HEK293 (cell line): ENCODE measurements around the gene KBTBD12.

Source experiments
- CTCF ChIA-PET: fragments of 350-600 bp; formaldehyde crosslinking; extraction: SDS; loops from one replicate; lab custom pipeline; 2021; ENCODE audit warnings: antibody characterized with exemption; lab: Yijun Ruan, JAX
- POLR2A ChIA-PET: fragments of 300-600 bp; formaldehyde crosslinking; extraction: SDS; loops from one replicate; lab custom pipeline; 2020; ENCODE audit warnings: antibody characterized with exemption, inconsistent platforms; lab: Yijun Ruan, JAX
- H3K27ac ChIP-seq: fragments of 200-500 bp; sonication (Bioruptor generic); 2 replicates; pipeline ENCODE4 v1.5.1; 2014; ENCODE audit warnings: low read depth, low read length, control low read depth, inconsistent platforms; ENCODE audit errors: extremely low read depth
- H3K36me3 ChIP-seq, 2 experiments: fragments of 200-500 bp in 1 of 2; sonication (Bioruptor generic) in 1 of 2; 1 replicate in 1 of 2; 2 replicates in 1 of 2; pipeline ENCODE4 v1.5.1; 2014 to 2017; ENCODE audit warnings: inconsistent platforms in 2 of 2, low read length in 2 of 2; ENCODE audit not compliant: control insufficient read depth in 2 of 2, insufficient read depth in 1 of 2
- H3K4me1 ChIP-seq: fragments of 200-500 bp; sonication (Bioruptor generic); 2 replicates; pipeline ENCODE4 v1.5.1; 2014; ENCODE audit warnings: mild to moderate bottlenecking, low read length, inconsistent platforms; ENCODE audit not compliant: control insufficient read depth, insufficient read depth
- H3K4me3 ChIP-seq: 2 replicates; pipeline ENCODE4 v1.5.1; 2011; ENCODE audit warnings: low read depth, mild to moderate bottlenecking, control low read depth, low read length, moderate library complexity
- H3K9me3 ChIP-seq: fragments of 200-500 bp; sonication (Bioruptor generic); 2 replicates; pipeline ENCODE4 v1.5.1; 2014; ENCODE audit warnings: low read depth, low read length, inconsistent platforms; ENCODE audit not compliant: control insufficient read depth, insufficient read depth
- FEZF1 ChIP-seq: fragments of 450-650 bp; formaldehyde crosslinking; IDR thresholded peaks from 2 replicates; pipeline ENCODE4 v1.5.1; 2016; ENCODE audit warnings: missing biosample characterization, missing genetic modification characterization
- GLIS1 ChIP-seq: fragments of 450-650 bp; formaldehyde crosslinking; IDR thresholded peaks from 2 replicates; pipeline ENCODE4 v1.5.1; 2016; ENCODE audit warnings: missing biosample characterization, missing genetic modification characterization
- GLIS2 ChIP-seq: fragments of 450-650 bp; formaldehyde crosslinking; IDR thresholded peaks from 2 replicates; pipeline ENCODE4 v1.5.1; 2016; ENCODE audit warnings: missing biosample characterization, missing genetic modification characterization
- PRDM1 ChIP-seq: fragments of 450-650 bp; formaldehyde crosslinking; IDR thresholded peaks from 2 replicates; pipeline ENCODE4; 2016; ENCODE audit warnings: missing biosample characterization, missing genetic modification characterization
- REPIN1 ChIP-seq: fragments of 450-650 bp; formaldehyde crosslinking; IDR thresholded peaks from 2 replicates; pipeline ENCODE4 v1.5.1; 2017; ENCODE audit warnings: missing biosample characterization, missing genetic modification characterization, low read depth
- SCRT2 ChIP-seq: fragments of 450-650 bp; formaldehyde crosslinking; IDR thresholded peaks from 2 replicates; pipeline ENCODE4 v1.5.1; 2016; ENCODE audit warnings: missing biosample characterization, missing genetic modification characterization
- ZNF221 ChIP-seq: fragments of 450-650 bp; formaldehyde crosslinking; IDR thresholded peaks from 2 replicates; pipeline ENCODE4 v1.5.1; 2017; ENCODE audit warnings: missing biosample characterization, missing genetic modification characterization, borderline replicate concordance
- ZNF302 ChIP-seq: fragments of 450-650 bp; formaldehyde crosslinking; IDR thresholded peaks from 2 replicates; pipeline ENCODE4 v1.5.1; 2016; ENCODE audit warnings: missing biosample characterization, missing genetic modification characterization, low read depth
- ZNF560 ChIP-seq: fragments of 450-650 bp; formaldehyde crosslinking; IDR thresholded peaks from 2 replicates; pipeline ENCODE4 v1.5.1; 2017; ENCODE audit warnings: missing biosample characterization, missing genetic modification characterization, borderline replicate concordance
- ZNF561 ChIP-seq: fragments of 450-650 bp; IDR thresholded peaks from 2 replicates; pipeline ENCODE4 v1.5.1; 2018; ENCODE audit warnings: missing biosample characterization, missing genetic modification characterization, borderline replicate concordance
- ZNF701 ChIP-seq: fragments of 450-650 bp; formaldehyde crosslinking; IDR thresholded peaks from 2 replicates; pipeline ENCODE4 v1.5.1; 2016; ENCODE audit warnings: missing biosample characterization, missing genetic modification characterization
- ZNF777 ChIP-seq: fragments of 450-650 bp; formaldehyde crosslinking; IDR thresholded peaks from 2 replicates; pipeline ENCODE4 v1.5.1; 2017; ENCODE audit warnings: missing biosample characterization, missing genetic modification characterization, borderline replicate concordance
- ZNF792 ChIP-seq: fragments of 450-650 bp; formaldehyde crosslinking; IDR thresholded peaks from 2 replicates; pipeline ENCODE4 v1.5.1; 2016; ENCODE audit warnings: missing biosample characterization, missing genetic modification characterization
- TF ChIP-seq, protein P1 (sequence below): fragments of 450-650 bp; formaldehyde crosslinking; conservative IDR thresholded peaks from 2 replicates; pipeline ENCODE4 v1.5.1; 2016; ENCODE audit warnings: low read depth, missing biosample characterization, missing genetic modification characterization
- TF ChIP-seq, protein P2 (sequence below): fragments of 450-650 bp; formaldehyde crosslinking; IDR thresholded peaks from 2 replicates; pipeline ENCODE4 v1.5.1; 2016; ENCODE audit warnings: missing biosample characterization, missing genetic modification characterization
- TF ChIP-seq, protein P3 (sequence below): fragments of 450-650 bp; formaldehyde crosslinking; IDR thresholded peaks from 2 replicates; pipeline ENCODE4 v1.5.1; 2016; ENCODE audit warnings: missing biosample characterization, missing genetic modification characterization, borderline replicate concordance
- TF ChIP-seq, protein P4 (sequence below): fragments of 450-650 bp; formaldehyde crosslinking; IDR thresholded peaks from 2 replicates; pipeline ENCODE4 v1.5.1; 2017; ENCODE audit warnings: missing biosample characterization, missing genetic modification characterization

The KBTBD12 gene

DNA sequence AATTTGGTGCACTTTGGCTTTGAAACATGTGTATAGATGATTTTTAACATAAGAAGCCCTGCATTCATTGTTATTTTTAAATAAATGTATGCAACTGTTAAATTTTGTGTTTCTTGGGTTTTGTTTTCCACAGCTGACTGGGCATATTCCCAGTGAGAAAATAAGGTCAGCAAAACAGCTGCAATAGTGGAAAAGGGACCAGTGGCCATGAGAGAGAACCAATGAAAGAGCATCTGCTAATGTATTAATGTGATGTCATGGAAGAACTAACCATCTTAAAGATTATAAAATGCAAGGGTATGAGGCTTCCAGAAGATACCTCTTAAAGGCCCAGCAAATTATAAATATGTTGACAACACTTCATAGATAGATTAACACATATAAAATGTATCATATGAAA, 31.0 kb upstream of the KBTBD12 start:
- TF ChIP-seq ZNF221 (tag by site-specific recombination) (no peak), ZNF792 (tag by site-specific recombination) (no peak), ZNF560 (tag by site-specific recombination) (no peak), REPIN1 (tag by site-specific recombination) (no peak), ZNF561 (no peak), FEZF1 (tag by site-specific recombination) (no peak), PRDM1 (tag by site-specific recombination) (no peak)
- TF ChIP-seq, protein P1, sequence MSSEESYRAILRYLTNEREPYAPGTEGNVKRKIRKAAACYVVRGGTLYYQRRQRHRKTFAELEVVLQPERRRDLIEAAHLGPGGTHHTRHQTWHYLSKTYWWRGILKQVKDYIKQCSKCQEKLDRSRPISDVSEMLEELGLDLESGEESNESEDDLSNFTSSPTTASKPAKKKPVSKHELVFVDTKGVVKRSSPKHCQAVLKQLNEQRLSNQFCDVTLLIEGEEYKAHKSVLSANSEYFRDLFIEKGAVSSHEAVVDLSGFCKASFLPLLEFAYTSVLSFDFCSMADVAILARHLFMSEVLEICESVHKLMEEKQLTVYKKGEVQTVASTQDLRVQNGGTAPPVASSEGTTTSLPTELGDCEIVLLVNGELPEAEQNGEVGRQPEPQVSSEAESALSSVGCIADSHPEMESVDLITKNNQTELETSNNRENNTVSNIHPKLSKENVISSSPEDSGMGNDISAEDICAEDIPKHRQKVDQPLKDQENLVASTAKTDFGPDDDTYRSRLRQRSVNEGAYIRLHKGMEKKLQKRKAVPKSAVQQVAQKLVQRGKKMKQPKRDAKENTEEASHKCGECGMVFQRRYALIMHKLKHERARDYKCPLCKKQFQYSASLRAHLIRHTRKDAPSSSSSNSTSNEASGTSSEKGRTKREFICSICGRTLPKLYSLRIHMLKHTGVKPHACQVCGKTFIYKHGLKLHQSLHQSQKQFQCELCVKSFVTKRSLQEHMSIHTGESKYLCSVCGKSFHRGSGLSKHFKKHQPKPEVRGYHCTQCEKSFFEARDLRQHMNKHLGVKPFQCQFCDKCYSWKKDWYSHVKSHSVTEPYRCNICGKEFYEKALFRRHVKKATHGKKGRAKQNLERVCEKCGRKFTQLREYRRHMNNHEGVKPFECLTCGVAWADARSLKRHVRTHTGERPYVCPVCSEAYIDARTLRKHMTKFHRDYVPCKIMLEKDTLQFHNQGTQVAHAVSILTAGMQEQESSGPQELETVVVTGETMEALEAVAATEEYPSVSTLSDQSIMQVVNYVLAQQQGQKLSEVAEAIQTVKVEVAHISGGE (tag by site-specific recombination): no peak
- Histone ChIP-seq H3K4me3 (no peak overlapping the region), H3K9me3 (no peaks in the 10 kb centered on the region), H3K27ac (no peak overlapping the region), H3K4me1 (no peaks in the 10 kb centered on the region), H3K36me3 (no peaks in the 10 kb centered on the region)
- ChIA-PET POLR2A (no interaction called here), CTCF (no interaction called here)

DNA sequence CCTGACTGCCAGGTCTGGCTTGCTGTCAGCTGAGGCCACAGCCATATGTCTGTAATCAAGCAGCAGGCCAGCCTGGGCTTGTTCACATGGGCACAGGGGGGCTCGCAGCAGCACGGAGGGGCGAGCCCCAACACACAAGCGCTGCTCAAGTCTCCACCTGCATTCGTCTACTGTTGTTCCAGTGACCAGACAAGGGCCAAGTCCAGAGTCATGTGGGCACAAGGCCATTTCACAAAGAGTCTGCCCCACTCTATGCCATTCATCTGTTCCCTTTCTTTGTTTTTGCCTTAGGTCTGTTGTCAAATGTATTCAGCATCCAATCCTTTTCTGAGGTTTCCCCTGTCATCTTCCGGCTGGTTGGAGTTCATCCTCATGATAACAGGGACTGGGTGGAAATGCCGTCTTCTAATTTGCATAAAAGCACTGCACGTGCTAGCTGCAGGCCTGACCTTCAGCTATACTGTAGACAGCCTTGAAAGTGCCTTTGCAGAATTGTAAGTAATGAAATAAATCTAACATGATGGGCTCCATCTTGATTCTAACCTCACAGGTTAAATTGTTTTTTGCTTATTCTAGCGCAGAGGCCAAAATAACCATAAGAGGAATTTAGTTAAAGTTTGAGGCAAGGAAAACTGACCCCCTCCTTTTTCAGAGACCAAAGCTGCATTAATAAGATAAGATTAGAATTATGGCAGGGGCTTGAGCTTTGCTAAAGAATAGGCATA, 28.6 kb upstream of the KBTBD12 start:
- ChIA-PET CTCF (no interaction called here), POLR2A (no interaction called here)
- no peak for TF ChIP-seq REPIN1 (tag by site-specific recombination)
- no peak for TF ChIP-seq ZNF701 (tag by site-specific recombination)
- TF ChIP-seq ZNF302: no peak
- TF ChIP-seq ZNF777 (tag by site-specific recombination): no peak
- TF ChIP-seq, protein P2, sequence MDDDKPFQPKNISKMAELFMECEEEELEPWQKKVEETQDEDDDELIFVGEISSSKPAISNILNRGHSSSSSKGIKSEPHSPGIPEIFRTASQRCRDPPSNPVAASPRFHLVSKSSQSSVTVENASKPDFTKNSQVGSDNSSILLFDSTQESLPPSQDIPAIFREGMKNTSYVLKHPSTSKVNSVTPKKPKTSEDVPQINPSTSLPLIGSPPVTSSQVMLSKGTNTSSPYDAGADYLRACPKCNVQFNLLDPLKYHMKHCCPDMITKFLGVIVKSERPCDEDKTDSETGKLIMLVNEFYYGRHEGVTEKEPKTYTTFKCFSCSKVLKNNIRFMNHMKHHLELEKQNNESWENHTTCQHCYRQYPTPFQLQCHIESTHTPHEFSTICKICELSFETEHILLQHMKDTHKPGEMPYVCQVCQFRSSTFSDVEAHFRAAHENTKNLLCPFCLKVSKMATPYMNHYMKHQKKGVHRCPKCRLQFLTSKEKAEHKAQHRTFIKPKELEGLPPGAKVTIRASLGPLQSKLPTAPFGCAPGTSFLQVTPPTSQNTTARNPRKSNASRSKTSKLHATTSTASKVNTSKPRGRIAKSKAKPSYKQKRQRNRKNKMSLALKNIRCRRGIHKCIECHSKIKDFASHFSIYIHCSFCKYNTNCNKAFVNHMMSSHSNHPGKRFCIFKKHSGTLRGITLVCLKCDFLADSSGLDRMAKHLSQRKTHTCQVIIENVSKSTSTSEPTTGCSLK: no peak

DNA sequence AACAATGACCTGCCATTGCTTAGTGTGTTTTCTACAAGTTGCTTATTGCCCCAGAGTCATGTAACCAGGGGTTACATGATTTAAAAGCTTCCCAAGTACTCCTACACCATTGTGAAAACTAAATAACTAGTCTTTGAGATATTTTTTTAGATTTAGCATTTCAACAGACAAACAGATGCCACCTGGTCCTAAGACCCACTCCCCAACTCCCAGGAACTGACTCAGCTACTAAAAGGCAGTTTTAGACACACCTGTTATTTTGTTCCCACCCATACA, 28.1 kb upstream of the KBTBD12 start:
- Histone ChIP-seq H3K4me3 (no peak overlapping the region), H3K27ac (no peak overlapping the region), H3K9me3 (no peaks in the 10 kb centered on the region), H3K36me3 (no peaks in the 10 kb centered on the region), H3K4me1 (no peaks in the 10 kb centered on the region)
- ChIA-PET CTCF (no interaction called here), POLR2A (no interaction called here)
- no peak for TF ChIP-seq GLIS2
- TF ChIP-seq, protein P3, sequence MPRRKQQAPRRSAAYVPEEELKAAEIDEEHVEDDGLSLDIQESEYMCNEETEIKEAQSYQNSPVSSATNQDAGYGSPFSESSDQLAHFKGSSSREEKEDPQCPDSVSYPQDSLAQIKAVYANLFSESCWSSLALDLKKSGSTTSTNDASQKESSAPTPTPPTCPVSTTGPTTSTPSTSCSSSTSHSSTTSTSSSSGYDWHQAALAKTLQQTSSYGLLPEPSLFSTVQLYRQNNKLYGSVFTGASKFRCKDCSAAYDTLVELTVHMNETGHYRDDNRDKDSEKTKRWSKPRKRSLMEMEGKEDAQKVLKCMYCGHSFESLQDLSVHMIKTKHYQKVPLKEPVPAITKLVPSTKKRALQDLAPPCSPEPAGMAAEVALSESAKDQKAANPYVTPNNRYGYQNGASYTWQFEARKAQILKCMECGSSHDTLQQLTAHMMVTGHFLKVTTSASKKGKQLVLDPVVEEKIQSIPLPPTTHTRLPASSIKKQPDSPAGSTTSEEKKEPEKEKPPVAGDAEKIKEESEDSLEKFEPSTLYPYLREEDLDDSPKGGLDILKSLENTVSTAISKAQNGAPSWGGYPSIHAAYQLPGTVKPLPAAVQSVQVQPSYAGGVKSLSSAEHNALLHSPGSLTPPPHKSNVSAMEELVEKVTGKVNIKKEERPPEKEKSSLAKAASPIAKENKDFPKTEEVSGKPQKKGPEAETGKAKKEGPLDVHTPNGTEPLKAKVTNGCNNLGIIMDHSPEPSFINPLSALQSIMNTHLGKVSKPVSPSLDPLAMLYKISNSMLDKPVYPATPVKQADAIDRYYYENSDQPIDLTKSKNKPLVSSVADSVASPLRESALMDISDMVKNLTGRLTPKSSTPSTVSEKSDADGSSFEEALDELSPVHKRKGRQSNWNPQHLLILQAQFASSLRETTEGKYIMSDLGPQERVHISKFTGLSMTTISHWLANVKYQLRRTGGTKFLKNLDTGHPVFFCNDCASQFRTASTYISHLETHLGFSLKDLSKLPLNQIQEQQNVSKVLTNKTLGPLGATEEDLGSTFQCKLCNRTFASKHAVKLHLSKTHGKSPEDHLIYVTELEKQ (tag by site-specific recombination): no peak
- no peak for TF ChIP-seq GLIS1 (tag by site-specific recombination)
- no peak for TF ChIP-seq SCRT2
- TF ChIP-seq, protein P4, sequence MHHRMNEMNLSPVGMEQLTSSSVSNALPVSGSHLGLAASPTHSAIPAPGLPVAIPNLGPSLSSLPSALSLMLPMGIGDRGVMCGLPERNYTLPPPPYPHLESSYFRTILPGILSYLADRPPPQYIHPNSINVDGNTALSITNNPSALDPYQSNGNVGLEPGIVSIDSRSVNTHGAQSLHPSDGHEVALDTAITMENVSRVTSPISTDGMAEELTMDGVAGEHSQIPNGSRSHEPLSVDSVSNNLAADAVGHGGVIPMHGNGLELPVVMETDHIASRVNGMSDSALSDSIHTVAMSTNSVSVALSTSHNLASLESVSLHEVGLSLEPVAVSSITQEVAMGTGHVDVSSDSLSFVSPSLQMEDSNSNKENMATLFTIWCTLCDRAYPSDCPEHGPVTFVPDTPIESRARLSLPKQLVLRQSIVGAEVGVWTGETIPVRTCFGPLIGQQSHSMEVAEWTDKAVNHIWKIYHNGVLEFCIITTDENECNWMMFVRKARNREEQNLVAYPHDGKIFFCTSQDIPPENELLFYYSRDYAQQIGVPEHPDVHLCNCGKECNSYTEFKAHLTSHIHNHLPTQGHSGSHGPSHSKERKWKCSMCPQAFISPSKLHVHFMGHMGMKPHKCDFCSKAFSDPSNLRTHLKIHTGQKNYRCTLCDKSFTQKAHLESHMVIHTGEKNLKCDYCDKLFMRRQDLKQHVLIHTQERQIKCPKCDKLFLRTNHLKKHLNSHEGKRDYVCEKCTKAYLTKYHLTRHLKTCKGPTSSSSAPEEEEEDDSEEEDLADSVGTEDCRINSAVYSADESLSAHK (tag by site-specific recombination): no peak

More for the DNA sequence above, 28.6 kb upstream of the KBTBD12 start:
- Histone ChIP-seq H3K4me1 (no peaks in the 10 kb centered on the region), H3K27ac (no peak overlapping the region), H3K4me3 (no peak overlapping the region), H3K36me3 (no peaks in the 10 kb centered on the region), H3K9me3 (no peaks in the 10 kb centered on the region)
